ENCODE data around the gene USH1C.

The USH1C gene

GRCh38 chr11:17489751-17490150, 54.5 kb downstream of the USH1C start:
- Histone ChIP-seq H3K9me3 (ENCODE audit: low read depth, low read length) (no peaks in the 10 kb centered on the region), H3K9ac (ENCODE audit: insufficient read length) (no peak overlapping the region), H3K4me3 (no peak overlapping the region), H3K27ac (no peak overlapping the region), H3K36me3 (ENCODE audit: insufficient read depth, low read length) (no peaks in the 10 kb centered on the region)
- no peak for DNase-seq (ENCODE audit: low read depth, low spot score)
- TF ChIP-seq POLR2AphosphoS5 (IDR thresholded peaks at IDR 0.05; ENCODE audit: borderline replicate concordance, low read depth, low read length): no peak
- TF ChIP-seq FOXP2 (optimal IDR thresholded peaks at IDR 0.05; ENCODE audit: control extremely low read depth, extremely low read length, insufficient read depth): no peak
- TF ChIP-seq EZH2 (IDR thresholded peaks at IDR 0.05): no peak

GRCh38 chr11:17488563-17488962, 55.7 kb downstream of the USH1C start:
- H3K36me3 ChIP-seq (ENCODE audit: insufficient read depth, low read length): no peaks in the 10 kb centered on the region
- no peak overlapping the region for H3K4me3 ChIP-seq
- TF ChIP-seq POLR2AphosphoS5 (IDR thresholded peaks at IDR 0.05; ENCODE audit: borderline replicate concordance, low read depth, low read length) (no peak), EZH2 (IDR thresholded peaks at IDR 0.05) (no peak), FOXP2 (optimal IDR thresholded peaks at IDR 0.05; ENCODE audit: control extremely low read depth, extremely low read length, insufficient read depth) (no peak)
- no peak for DNase-seq (ENCODE audit: low read depth, low spot score)
- no peak overlapping the region for H3K27ac ChIP-seq
- no peak overlapping the region for H3K9ac ChIP-seq (ENCODE audit: insufficient read length)
- no peaks in the 10 kb centered on the region for H3K9me3 ChIP-seq (ENCODE audit: low read depth, low read length)

DNA sequence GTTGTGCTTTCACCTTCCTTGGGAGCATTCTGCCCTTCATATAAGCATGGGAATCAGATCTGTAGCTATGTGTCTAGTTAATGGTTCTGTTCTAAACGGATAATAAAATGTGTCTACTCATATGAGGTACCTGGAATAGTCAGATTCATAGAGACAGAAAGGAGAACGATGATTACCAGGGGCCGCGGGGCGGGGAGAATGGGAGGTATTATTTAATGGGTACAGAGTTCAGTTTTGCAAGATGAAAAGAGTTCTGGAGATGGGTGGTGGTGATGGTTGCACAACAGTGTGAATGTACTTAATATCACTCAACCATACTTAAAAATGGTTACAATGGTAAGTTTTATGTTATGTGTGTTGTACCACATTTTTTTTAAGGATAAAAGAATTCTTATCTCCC, 57.6 kb downstream of the USH1C start:
- Histone ChIP-seq H3K9me3 (ENCODE audit: low read depth, low read length) (no peaks in the 10 kb centered on the region), H3K27ac (no peak overlapping the region), H3K4me3 (no peak overlapping the region), H3K36me3 (ENCODE audit: insufficient read depth, low read length) (no peaks in the 10 kb centered on the region), H3K9ac (ENCODE audit: insufficient read length) (no peak overlapping the region)
- DNase-seq (ENCODE audit: low read depth, low spot score): no peak
- no peak for TF ChIP-seq FOXP2 (optimal IDR thresholded peaks at IDR 0.05; ENCODE audit: control extremely low read depth, extremely low read length, insufficient read depth)
- no peak for TF ChIP-seq POLR2AphosphoS5 (IDR thresholded peaks at IDR 0.05; ENCODE audit: borderline replicate concordance, low read depth, low read length)
- TF ChIP-seq EZH2 (IDR thresholded peaks at IDR 0.05): no peak

- Histone ChIP-seq H3K27ac (no peak overlapping the region), H3K9me3 (ENCODE audit: low read depth, low read length) (no peaks in the 10 kb centered on the region), H3K9ac (ENCODE audit: insufficient read length) (no peak overlapping the region), H3K36me3 (ENCODE audit: insufficient read depth, low read length) (no peaks in the 10 kb centered on the region), H3K4me3 (no peak overlapping the region)
- no peak for DNase-seq (ENCODE audit: low read depth, low spot score)
- no peak for TF ChIP-seq FOXP2 (optimal IDR thresholded peaks at IDR 0.05; ENCODE audit: control extremely low read depth, extremely low read length, insufficient read depth)
- TF ChIP-seq POLR2AphosphoS5 (IDR thresholded peaks at IDR 0.05; ENCODE audit: borderline replicate concordance, low read depth, low read length): no peak
- TF ChIP-seq EZH2 (IDR thresholded peaks at IDR 0.05): no peak
These were observed 60.7 kb downstream of the USH1C start for GRCh38 chr11:17483505-17483904.

DNA sequence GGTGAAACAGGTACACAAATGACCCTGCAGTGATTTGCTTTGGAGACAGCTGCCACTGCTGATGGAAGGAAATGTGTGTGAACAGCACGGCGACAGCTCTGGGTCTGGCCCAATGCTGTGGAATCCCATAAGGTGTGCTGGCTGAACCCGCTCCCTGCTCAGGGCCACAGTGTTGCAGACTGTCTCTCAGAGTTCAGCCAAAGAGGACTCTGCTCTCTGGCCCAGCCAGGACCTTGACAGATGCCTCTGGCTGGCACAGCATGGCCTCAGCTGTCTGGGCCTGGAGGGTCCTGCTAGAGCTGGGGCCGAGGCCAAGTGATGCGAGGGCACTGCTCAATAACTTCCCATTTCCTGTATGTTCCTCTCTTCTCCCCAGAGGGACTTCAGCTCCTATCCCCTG, 62.3 kb downstream of the USH1C start:
- H3K36me3 ChIP-seq (ENCODE audit: insufficient read depth, low read length): no peaks in the 10 kb centered on the region
- TF ChIP-seq POLR2AphosphoS5 (IDR thresholded peaks at IDR 0.05; ENCODE audit: borderline replicate concordance, low read depth, low read length) (no peak), EZH2 (IDR thresholded peaks at IDR 0.05) (no peak), FOXP2 (optimal IDR thresholded peaks at IDR 0.05; ENCODE audit: control extremely low read depth, extremely low read length, insufficient read depth) (no peak)
- no peak overlapping the region for H3K4me3 ChIP-seq
- no peaks in the 10 kb centered on the region for H3K9me3 ChIP-seq (ENCODE audit: low read depth, low read length)
- DNase-seq (ENCODE audit: low read depth, low spot score): no peak
- no peak overlapping the region for H3K27ac ChIP-seq
- H3K9ac ChIP-seq (ENCODE audit: insufficient read length): no peak overlapping the region

DNA sequence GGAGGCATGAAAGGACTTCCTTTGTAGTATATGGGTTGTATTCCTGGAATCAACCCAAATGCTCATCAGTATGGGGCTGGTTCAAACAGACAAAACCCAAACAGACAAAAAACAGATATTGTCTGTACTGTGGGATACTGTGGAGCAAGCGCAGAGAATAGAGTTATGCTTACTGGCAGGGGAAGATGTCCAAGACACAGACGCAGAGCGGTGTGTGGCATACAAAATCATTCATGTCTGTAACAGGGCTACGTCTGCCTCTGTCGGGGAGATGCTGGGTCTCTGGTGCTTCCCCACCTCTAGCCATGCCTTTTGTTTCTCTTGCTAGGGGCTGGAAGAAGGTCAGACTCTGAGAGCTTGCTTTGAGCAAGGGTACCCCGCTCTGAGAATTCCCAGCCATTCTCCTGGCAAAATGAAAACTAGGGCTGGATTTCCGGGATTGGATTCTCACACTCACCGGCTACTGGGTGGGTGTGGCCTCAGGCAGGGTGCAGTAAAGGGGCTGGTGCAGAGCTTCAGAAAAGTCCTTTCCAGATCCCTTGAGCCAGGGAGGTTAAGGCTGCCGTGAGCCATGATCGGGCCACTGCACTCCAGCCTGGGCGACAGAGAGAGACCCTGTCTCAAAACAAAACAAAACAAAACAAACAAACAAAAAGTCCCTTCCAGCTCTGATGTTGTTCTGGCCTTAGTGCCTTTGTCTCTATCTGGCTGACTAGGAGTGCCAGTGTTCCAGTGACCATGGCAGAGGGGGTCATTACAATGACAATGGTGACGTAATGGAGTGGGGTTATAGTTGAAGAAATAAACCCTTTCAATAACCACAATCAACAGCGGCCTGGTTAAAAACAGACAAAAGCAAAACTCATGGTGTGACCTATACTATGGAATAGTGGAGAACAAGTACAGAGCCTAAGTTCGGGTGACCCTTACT, 64.7 kb downstream of the USH1C start:
- no peak for TF ChIP-seq POLR2AphosphoS5 (IDR thresholded peaks at IDR 0.05; ENCODE audit: borderline replicate concordance, low read depth, low read length)
- TF ChIP-seq FOXP2 (optimal IDR thresholded peaks at IDR 0.05; ENCODE audit: control extremely low read depth, extremely low read length, insufficient read depth): no peak
- no peak for TF ChIP-seq EZH2 (IDR thresholded peaks at IDR 0.05)
- Histone ChIP-seq H3K36me3 (ENCODE audit: insufficient read depth, low read length) (no peaks in the 10 kb centered on the region), H3K9me3 (ENCODE audit: low read depth, low read length) (no peaks in the 10 kb centered on the region), H3K4me3 (no peak overlapping the region), H3K9ac (ENCODE audit: insufficient read length) (no peak overlapping the region), H3K27ac (no peak overlapping the region)
- DNase-seq (ENCODE audit: low read depth, low spot score): no peak

GRCh38 chr11:17478070-17478469, 66.1 kb downstream of the USH1C start:
- Histone ChIP-seq H3K9ac (ENCODE audit: insufficient read length) (no peak overlapping the region), H3K9me3 (ENCODE audit: low read depth, low read length) (no peaks in the 10 kb centered on the region), H3K36me3 (ENCODE audit: insufficient read depth, low read length) (no peaks in the 10 kb centered on the region), H3K27ac (no peak overlapping the region), H3K4me3 (no peak overlapping the region)
- TF ChIP-seq EZH2 (IDR thresholded peaks at IDR 0.05) (no peak), POLR2AphosphoS5 (IDR thresholded peaks at IDR 0.05; ENCODE audit: borderline replicate concordance, low read depth, low read length) (no peak), FOXP2 (optimal IDR thresholded peaks at IDR 0.05; ENCODE audit: control extremely low read depth, extremely low read length, insufficient read depth) (no peak)
- no peak for DNase-seq (ENCODE audit: low read depth, low spot score)

DNA sequence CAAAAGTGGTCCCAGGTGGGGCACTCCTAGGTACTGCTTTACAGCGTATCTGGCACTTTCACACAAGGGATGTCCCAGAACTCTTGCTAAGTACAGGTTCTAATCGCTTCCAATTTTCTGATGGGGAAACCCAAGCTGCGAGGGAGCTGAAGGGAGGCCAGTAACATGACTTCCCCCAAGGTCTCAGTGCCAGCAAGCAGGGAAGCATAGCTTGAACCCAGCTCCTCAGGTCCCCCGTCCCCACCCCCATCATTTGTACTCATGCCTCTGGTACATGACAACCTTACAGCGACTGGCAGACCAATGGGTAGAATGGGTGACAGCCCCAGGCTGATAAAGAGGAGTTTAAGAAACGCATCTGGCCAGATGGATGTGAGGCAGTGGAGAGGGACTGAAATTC, 66.9 kb downstream of the USH1C start:
- no peak overlapping the region for H3K27ac ChIP-seq
- no peak overlapping the region for H3K9ac ChIP-seq (ENCODE audit: insufficient read length)
- H3K4me3 ChIP-seq: no peak overlapping the region
- DNase-seq (ENCODE audit: low read depth, low spot score): no peak
- TF ChIP-seq EZH2 (IDR thresholded peaks at IDR 0.05): no peak
- no peak for TF ChIP-seq FOXP2 (optimal IDR thresholded peaks at IDR 0.05; ENCODE audit: control extremely low read depth, extremely low read length, insufficient read depth)
- TF ChIP-seq POLR2AphosphoS5 (IDR thresholded peaks at IDR 0.05; ENCODE audit: borderline replicate concordance, low read depth, low read length): no peak
- no peaks in the 10 kb centered on the region for H3K36me3 ChIP-seq (ENCODE audit: insufficient read depth, low read length)
- no peaks in the 10 kb centered on the region for H3K9me3 ChIP-seq (ENCODE audit: low read depth, low read length)

- no peak overlapping the region for H3K27ac ChIP-seq
- H3K4me3 ChIP-seq: no peak overlapping the region
- TF ChIP-seq POLR2AphosphoS5 (IDR thresholded peaks at IDR 0.05; ENCODE audit: borderline replicate concordance, low read depth, low read length) (no peak), EZH2 (IDR thresholded peaks at IDR 0.05) (no peak), FOXP2 (optimal IDR thresholded peaks at IDR 0.05; ENCODE audit: control extremely low read depth, extremely low read length, insufficient read depth) (no peak)
These were observed 67.2 kb downstream of the USH1C start for GRCh38 chr11:17477084-17477333.

More at GRCh38 chr11:17477084-17477333, 67.2 kb downstream of the USH1C start:
- Histone ChIP-seq H3K9ac (ENCODE audit: insufficient read length) (no peak overlapping the region), H3K9me3 (ENCODE audit: low read depth, low read length) (no peaks in the 10 kb centered on the region), H3K36me3 (ENCODE audit: insufficient read depth, low read length) (no peaks in the 10 kb centered on the region)
- no peak for DNase-seq (ENCODE audit: low read depth, low spot score)
